HG03135 (cell line): ENCODE data around the gene ENTHD1.

Experiments used
- ATAC-seq: cut with Tn5 transposase; IDR thresholded peaks from one replicate; pipeline ENCODE4 v1.9.1; 2021; ENCODE audit warnings: mild to moderate bottlenecking, moderate library complexity; ENCODE audit not compliant: unreplicated experiment

ENTHD1 gene

GRCh38 chr22:39893526-39893925 is at the start of gene ENTHD1:
TSS of gene ENTHD1 (minus strand) at chr22:39893760. CDS start at chr22:39887748, 6,012 bp downstream.
- ATAC-seq, result no peak

DNA sequence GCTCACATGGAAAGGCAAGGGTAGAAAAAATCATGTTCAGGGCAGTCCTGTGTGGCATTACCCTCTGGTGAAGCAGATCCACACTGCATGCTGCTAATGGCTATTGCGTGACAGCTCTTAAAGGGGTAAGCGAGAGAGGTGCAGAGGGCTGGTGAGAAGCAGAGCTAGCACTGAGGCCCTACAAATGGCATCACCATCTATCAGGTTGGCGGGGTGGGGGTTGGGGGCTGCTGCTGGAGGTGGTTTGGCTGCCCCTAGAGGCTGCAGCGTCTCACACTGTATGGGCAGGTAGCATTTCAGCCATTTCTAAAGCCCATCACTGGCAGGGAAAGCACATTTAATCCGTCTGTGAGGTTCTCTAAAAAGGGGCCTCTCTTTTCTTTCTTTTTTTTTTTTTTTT is 49.8 kb upstream of the ENTHD1 start:
- ATAC-seq, result no peak

DNA sequence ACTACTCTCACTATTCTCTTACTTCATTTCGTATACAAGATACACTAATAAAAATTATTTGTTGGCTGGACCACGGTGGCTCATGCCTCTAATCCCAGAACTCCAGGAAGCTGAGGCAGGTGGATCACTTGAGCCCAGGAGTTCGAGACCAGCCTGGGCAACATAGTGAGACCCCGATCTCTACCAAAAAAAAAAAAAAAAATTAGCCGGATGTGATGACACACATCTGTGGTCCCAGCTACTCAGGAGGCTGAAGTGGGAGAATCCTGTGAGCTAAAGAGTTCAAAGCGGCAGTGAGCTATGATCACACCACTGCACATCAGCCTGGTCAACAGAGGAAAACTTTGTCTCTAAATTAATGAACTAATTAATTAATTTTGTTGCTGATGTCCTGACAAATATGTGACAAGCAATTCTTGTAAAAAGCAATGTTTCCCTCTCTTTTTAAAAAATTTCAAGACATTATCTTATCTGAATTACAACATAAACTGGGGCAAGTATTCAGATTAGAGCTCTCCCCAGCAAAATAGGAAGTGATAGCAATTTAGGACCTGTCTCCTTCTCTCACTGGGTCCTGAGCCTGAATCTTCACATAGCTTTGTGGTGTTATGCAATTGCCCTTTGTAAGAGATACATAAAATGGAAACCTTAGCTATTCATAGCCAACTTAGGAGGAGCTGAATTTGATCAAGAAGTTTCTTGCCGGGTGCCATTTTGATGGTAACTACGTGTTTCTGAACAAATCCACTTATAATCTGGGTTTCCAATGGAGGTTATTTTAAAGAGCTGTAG is 49.1 kb upstream of the ENTHD1 start:
- no peak for ATAC-seq

- no peak for ATAC-seq
Observed at GRCh38 chr22:39941601-39942000, 48.0 kb upstream of the ENTHD1 start.

- no peak for ATAC-seq
Observed at GRCh38 chr22:39940757-39941305, 47.3 kb upstream of the ENTHD1 start.

- ATAC-seq, result no peak
Observed at GRCh38 chr22:39939830-39940229, 46.3 kb upstream of the ENTHD1 start.

DNA sequence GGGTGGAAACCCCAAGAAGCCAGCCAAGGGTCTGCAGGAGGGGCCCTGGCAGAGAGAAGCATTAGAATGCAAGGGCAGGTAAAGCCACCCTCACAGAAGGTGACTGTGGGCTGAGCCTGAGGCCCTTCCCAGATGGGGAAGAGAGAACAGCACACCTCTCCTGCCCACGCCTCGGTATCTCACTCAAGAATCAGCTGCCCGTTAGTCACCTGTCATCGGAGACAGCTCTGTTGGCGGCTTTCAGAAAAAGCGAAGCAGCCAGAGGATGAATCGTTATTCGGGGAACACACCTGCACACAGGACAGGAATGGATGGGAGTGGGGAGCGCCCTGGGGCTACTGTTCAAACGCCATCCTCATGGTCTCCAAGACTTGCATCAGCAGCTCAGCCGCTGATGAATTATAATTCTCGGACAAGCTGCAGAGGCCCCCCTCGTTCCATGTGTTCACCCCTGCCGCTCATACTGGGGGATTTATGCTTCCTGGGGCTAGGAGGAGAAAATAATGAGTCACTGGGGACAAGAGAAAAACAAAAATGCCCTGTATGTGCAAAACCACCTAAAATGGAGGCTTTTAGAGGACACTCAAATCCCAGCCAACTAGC is 45.0 kb upstream of the ENTHD1 start:
- ATAC-seq, result no peak

DNA sequence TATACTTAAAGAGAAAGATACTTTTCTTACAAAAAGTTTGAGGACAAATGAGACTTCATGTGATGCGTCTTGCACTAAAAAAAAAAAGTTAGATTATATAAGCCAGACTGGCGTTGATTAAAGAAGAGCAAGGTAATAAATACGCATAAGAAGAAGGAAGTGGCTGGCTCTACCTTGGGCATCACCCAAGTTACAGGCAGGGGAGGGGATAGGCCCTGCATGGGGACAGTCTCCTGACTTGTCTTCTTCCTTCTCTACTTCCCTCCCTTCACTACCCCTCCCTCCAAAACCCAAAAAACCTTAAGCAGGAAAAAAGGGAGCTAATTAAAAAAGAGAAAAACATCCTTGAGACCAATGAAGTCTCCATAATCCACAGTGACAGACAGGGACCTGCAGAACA is 44.3 kb upstream of the ENTHD1 start:
- ATAC-seq, result no peak

DNA sequence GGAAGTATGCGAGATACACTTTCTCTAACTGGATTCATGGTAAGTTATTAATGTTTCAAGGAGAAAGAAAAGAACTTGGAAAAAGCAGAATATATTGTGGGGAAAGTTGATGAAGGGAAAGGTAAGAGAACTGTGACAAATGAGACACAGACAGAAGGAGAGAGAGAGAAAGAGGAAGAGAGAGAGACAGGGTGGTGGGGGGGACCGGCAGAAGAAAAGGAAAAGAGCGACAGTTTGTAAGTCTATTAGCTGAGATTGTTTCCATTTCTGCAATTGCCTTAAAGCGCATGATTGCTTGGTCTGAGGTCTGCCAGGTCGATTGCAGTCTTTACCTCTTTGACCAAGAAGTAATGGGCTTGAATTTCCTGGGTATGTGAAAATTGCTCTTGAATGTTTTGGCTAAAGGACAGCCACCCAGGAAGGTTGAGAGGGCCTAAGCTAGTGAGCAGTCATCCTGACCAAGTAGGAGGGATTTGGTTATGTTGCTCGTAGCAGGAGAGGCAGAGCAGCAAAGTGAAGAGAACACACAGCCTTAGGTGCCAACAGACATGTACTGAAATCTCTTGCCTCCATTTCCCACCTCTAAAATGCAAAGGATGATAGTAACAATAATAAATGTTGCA is 43.1 kb upstream of the ENTHD1 start:
- no peak for ATAC-seq

- no peak for ATAC-seq
Observed at GRCh38 chr22:39935612-39936011, 42.1 kb upstream of the ENTHD1 start.

DNA sequence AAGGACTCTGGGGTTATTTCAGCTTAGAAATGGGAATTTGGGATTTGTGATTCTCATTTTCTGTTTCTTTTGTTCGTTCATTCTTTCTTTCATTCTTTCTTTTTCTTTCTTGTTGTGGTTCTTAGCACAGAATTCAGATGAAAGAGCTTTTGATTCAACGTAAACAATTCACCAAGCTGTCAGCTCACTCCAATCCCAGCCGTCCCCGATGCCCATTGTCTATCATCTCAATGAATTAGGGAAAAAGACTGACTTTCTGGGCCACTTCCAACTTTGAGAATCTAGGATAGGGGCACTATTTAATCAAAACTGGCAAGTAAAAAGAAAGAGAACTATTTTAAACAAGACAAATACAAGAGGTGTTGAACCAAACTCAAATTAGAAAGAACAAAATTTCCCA is 41.6 kb upstream of the ENTHD1 start:
- no peak for ATAC-seq

DNA sequence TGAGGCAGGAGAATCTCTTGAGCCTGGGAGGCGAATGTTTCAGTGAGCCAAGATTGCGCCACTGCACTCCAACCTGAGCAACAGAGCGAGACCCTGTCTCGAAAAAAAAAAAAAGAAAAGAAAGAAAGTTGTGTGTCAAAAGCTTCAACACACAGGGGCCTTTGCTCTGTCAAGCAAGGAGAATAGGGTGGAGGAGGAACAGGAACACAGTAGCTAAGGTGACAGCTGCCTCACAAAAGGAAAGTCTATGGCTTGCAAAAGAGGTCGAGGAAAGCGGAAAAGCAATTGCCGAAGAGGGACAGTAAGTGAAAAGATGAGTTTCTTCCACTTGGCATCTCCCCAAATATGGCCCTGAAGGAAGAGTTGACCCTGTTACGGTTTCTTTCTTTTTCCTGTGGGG is 40.2 kb upstream of the ENTHD1 start:
- ATAC-seq, result no peak

DNA sequence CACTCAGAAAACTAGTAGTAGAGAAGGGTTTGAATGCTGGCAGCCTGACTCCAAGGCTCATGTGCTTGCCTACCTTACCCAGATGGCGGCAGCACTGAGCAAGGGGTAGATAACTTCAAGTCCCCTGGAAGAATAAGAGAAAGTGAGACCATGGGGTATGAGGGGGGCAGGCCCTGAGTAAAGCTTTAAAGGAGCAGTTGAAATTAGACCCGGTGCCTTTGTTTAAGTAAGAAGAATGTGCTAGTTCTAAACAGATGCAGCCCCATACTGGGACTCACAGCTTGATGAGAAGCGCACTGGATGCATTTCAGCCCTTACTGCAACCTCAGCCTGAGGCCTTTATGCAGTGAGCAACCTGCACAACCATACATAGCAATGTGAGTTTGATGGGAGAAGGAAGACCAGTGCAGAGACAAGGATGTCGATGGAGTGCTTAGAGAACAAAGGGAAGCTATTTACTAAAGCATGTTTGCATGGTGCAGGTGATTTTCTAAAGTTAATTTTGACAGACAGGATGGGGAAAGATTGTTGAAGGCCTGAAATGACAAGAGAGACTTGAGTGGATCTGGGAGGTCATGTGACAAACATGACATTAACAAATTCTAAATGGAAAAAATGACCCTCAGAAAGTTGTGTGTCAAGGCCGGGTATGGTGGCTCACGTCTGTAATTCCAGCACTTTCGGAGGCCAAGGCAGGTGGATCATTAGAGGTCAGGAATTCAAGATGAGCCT is 39.5 kb upstream of the ENTHD1 start:
- ATAC-seq, result no peak

- ATAC-seq, result no peak
Observed at GRCh38 chr22:39932166-39932565, 38.6 kb upstream of the ENTHD1 start.

DNA sequence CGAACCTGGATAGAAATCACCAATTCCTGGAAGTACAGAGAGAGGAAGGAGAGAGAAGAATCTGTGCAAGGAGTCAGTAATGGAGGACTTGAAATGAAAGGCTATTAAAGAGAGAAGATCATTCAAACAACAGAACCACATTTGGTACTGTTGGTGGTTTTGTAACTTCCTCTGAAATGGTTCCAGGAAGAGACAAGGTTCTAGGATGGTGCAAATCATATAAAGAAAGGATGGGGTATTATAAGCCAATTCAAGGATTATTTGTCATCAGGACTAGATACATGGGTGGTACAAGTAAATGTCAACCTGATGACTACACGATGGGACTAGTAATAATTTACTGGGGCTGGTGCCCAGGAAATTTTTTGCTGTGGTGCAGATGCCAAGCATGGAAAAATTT is 37.7 kb upstream of the ENTHD1 start:
- no peak for ATAC-seq

DNA sequence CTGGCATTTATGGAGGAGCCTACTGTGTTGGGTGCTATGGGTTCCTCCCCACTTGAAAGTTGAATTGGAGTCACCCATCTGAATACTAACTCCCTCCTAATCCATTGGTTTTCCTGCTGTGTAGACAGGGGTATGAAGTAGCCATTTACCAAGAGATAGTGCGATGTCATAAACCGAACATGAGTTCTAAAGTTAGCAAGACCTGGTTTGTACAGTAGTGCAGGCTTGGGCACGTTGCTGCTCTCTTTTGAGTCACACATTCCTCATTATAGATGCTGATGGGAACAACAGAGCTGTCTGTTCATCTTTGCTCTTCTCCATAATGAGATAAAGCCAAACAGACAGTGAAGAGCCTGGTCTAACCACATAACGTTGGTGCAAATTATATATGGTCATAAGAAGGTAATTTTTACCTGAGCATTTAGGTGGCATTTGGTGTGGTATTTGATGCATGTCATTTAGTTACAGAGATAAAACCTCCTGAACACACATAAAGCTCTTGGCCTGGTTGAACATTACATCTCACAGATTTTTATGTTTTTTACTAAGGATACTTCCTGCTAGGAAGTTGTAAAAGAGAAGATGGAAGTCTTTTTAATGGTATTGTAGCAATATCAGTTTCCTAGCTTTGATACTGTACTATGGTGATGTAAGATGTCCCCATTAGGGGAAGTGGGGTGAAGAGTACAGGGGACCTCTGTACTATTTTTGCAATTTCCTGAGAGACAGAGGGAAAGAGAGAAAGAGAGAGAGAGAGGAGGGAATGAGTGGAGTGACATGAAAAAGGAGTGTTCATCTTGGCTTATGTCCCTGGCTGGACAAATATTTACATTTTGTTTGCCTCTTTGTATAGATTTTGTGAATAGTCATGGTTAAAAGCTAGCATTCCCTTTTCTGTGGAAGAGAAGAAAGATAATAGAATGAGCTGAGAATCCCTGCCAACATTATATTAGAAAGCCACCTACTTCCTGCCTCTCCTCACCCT is 35.3 kb upstream of the ENTHD1 start:
- no peak for ATAC-seq

- no peak for ATAC-seq
Observed at GRCh38 chr22:39927544-39927943, 34.0 kb upstream of the ENTHD1 start.

GRCh38 chr22:39926753-39927152 is 33.2 kb upstream of the ENTHD1 start:
- no peak for ATAC-seq

DNA sequence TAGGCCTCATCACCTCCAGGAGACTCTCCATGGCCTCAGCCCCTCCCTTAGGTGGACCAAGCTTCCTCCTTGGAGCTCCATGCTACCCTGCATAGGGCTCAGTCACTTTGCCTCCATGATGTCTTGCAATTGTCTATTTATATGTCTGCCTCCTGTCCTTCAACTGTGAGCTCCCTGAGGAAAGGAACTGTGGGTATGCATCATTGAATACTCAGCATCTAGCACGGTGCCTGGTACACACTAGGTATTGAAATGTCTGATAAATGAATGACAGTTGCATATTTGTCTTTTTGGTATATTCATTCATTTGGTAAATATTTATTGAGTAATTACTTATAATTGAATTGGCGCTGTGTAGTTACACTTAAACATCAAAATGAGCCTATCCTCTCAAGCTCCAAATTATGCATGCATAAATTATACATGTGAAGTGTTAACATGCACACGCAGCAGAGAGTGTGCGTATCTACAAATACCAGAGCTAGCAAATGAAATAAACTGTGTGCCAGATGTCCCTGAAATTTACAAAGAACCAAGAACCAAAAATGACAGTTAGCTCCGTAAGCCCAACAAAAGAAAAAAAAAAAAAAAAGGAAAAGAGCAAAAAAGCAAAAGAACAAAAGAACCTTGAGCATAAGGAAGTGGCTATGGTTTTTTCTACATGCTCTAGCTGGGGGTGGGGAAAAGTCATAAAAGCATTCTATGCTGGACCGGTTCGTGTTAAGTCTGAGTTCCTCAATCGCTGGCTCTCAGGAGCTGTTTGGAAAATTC is 32.5 kb upstream of the ENTHD1 start:
- ATAC-seq, result no peak
